H4 (cell line): ENCODE results near the gene SPAG16. TPM values are rescaled to one million over a fixed set of nuclear protein-coding genes. Genes with fewer than 3 reads are reported as not detected.

Experiments
- DNase-seq: peaks from one replicate; pipeline ENCODE4 v3.0.0-alpha.2; 2015; ENCODE audit warnings: low spot score
- total RNA-seq: library from RNA; depleted of rRNA; stranded (reverse); fragments of >200 nt; shearing (Covaris generic); gene quantifications from 2 replicates; pipeline ENCODE4 v1.2.3, GENCODE V29; 2014

SPAG16 gene
- total RNA-seq, 1 experiment from 2014 or later, result 24.8 TPM

GRCh38 chr2:213806125-213806726, 522.0 kb downstream of the SPAG16 start:
- DNase-seq, result peak; percentile 13

GRCh38 chr2:213816583-213816982, 532.3 kb downstream of the SPAG16 start:
- no peak for DNase-seq

DNA sequence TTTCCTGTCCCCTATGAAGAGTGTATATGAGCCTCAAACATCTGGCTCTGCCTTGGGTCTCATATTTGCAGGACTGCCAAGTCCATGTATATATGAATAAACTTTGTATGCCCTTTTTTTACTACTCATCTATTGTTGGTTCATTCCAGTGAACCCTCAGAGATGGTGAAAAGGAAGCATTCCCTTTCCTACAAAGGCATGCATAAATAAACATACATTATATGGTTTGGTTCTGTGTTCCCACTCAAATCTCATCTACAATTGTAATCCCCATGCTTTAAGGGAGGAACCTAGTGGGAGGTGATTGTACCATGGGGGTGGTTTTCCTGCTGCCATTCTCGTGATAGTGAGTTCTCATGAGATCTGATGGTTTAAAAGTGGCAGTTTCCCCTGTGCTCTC, 534.2 kb downstream of the SPAG16 start:
- DNase-seq, result peak; percentile 55

DNA sequence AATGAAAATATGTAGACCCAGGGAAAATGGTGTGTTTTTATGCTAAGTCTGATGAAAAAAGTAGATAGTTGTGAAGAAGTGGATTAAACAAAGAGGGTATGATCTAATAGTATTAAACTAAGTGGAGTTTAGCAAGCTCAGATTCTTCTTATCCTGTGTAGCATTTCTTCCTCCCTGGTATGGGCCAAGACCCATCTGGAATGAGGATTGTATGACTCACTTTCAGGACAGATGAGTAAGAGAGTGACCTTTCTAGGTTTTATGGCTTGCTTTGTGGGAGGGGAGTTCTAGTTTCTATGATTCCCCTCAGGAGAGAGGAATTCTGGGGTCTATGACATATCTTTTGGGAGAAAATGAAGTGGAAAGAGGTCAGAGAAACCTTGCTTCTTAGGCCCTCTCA, 550.1 kb downstream of the SPAG16 start:
- peak; percentile 34 for DNase-seq

DNA sequence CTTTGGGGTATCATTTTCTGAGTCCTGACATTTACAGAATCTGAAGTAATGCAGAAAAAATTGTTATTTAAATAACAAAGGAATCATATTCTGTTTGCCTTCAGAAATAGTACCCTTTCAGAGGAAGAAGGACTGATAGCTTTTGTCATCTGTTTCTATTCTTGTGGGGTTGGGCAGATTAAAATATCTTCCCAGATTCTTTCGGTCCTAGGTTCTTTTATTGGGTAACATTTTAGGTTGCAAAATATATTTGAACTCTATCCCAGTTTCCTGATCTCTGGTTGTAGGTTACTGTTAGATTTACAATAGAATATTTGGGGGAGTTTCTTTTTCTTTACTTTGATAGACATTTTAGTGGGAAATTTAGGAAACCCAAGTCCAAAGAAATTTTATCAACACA, 550.5 kb downstream of the SPAG16 start:
- no peak for DNase-seq

- no peak for DNase-seq
These were observed 562.6 kb downstream of the SPAG16 start for GRCh38 chr2:213846856-213847255.

DNA sequence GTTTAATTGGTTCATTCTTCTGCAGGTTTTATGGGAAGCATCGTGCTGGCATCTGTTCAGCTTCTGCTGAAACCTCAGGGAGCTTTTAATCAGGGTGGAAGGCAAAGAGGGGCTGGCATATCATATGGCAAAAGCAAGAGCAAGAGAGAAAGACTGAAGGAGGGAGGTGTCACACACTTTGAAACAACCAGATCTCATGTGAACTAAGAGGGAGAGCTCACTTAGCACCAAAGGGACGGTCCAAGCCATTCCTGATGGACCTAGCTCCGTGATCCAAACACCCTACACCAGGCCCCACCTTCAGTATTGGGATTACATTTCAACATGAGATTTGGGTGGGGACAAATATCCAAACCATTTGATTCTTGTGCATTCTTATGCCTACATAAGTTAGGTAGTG, 563.1 kb downstream of the SPAG16 start:
- no peak for DNase-seq

DNA sequence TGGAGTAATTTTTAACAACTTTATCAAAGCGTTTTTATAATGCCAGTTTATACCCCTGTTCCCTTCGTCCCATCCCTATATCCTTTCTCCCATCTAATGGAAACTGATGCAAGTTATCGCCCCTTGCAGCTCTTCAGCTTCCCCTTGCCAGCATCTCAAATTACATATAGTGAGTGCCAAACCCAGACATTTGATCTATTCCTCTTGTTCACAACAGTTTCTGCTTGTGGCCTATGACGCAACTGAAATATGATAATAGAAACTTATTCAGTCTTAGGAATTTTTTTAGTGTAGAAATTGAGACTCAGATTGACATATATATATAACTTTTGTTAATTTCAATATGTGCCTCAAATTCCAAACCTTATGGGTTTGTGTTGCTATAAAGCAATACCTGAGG, 564.4 kb downstream of the SPAG16 start:
- peak; percentile 7 for DNase-seq

DNA sequence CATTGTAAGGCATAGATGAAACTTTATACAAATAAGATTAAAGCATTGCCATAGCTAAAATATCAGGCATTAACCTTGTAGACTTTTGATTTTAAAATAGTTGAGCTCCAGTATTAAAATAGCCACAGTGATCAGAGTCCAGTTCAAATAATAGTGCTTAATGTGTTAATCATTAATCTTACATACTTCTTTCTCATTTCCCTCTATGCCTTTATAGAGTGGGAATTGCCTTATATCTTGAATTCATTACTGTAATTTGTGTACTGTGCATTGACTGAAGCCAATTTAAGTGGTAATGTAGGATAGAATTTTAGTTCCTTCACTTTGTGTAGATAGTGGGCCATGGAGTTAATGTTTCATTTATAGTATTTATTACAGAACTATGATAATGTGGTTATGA, 577.4 kb downstream of the SPAG16 start:
- no peak for DNase-seq

DNA sequence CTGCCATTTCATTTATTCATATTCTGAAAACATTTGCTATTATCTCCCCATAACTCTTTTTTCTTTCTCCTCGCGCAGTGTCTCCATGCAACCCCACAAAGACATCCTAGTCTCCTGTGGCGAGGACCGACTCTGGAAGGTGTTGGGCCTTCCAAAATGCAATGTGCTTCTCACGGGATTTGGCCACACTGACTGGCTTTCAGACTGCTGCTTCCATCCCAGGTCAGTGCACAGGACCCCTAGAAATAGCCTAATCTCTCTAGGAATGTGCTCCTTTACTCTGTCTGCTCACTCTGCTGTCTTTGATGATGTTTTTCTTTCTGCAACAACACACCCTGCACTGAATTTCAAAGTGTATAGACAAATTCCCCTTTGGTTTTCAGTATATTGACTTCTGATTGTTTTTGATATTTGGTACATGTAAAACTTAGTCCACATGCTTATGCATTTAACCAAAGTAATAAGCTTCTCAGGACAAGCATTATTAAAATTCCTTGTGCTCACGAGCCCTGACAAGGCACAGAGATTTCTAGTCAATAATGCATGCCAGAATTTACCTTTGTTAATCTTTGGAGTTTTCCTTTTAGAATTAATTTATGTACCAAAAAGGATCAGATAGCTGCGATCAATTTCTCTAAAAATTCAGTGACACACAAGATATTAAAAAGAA, 578.3 kb downstream of the SPAG16 start:
- no peak for DNase-seq

DNA sequence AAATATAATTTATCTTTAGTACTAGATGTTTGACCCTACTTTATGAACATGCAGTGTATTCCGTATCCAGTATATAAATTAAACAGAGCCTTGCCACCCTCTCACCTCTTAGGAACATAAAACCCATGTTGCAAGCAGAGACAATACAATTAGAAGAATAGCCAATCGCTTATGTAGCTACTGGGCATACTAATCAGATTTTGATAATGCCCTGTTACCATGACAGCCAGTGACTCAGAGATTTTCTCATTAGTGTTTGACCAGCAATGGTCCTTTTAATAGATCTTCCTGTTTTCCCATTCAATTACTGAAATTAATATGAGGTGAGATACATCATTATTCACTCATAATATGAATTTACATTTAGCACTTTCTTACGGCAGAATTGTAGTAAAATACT, 579.3 kb downstream of the SPAG16 start:
- DNase-seq, result no peak

- DNase-seq, result peak; percentile 42
These were observed 584.3 kb downstream of the SPAG16 start for GRCh38 chr2:213868526-213868925.

- no peak for DNase-seq
These were observed 601.2 kb downstream of the SPAG16 start for GRCh38 chr2:213885485-213885884.

GRCh38 chr2:213914510-213914909, 630.2 kb downstream of the SPAG16 start:
- DNase-seq, result no peak

DNA sequence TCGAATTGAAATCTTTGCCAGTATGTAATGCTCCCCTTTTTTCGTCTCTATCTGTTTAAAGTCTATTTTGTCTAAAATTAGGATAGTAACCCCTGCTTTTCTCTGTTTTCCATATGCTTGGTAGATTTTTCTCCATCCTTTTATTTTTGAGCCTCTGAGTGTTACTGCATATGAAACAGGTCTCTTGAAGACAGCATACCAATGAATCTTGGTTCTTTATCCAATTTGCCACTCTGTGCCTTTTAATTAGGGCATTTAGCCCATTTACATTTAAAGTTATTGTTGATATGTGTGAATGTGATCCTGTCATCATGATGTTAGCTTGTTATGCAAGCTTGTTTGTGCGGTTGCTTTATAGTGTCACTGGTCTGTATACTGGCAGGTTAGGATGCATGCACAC, 635.8 kb downstream of the SPAG16 start:
- DNase-seq, result no peak

DNA sequence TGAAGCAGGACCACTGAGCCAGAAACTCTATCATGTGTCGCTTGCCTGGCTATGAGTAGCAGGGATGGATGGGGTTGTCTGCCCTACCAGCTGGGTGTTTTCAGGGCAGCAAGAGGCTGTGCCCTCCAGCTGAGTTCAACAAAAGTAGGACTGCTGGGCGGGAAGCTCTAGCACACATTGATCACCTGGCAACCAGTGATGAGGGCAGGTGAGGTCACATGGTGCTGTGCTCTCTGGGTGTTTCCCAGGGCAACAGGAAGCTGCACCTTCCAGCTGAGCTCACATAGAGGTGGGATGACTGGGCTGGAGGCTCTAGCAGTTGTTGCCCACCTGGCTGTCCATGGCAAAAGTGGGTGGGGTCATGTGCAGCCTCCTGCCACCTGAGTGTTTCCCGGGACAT, 639.3 kb downstream of the SPAG16 start:
- DNase-seq, result no peak

DNA sequence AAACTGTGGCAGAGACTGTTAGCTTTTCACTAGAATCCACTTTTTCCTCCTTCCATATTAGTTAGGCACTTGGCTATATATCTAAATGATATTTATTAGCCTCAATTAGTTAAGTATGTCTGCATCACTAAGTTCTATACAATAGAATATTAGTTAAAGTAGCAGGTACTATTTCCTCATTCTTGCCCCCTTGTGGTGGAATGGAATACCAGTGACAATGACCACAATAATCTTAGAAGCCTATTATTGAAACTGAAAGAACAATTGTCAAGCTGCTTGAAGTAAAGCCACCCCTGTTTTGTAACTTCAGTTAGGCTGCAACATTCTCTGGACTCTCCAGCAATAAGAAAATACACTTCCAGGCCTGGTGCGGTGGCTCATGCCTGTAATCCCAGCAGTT, 650.3 kb downstream of the SPAG16 start:
- peak; percentile 7 for DNase-seq

GRCh38 chr2:213958086-213958485, 673.8 kb downstream of the SPAG16 start:
- no peak for DNase-seq

DNA sequence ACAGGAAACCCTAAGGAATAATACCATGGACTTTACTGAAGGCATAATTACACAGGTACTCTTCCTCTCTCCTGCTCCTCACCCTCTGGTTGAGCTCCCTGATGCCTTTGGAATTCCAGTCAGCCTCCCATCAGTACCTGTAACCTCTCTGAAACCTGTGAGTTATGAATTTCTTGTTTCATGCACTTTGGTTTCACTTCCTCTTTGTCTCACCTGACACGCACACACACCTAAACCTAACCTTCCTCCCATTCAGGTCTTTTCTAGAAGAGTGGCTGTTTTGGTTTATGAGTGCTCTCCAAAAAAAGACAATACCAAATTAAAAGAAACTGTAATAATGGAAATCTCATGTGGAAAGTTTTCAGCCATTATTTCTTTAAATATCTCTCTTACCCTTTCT, 675.3 kb downstream of the SPAG16 start:
- DNase-seq, result no peak

DNA sequence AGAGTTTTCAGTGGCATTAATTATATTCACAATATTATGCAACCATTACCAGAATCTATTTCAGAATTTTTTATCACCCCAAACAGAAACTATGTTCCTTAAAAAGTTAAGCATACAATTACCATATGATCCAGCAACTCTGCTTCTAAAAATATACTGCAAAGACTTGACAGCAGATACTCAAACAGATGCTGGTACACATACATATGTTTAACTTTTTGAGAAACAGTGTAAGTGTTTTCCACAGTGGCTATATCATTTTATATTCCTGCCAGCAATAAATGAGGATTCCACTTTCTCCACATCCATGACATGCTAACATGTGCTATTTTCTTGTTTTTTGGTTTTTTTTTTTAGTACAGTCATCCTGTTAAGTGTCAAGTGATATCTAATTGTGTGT, 687.3 kb downstream of the SPAG16 start:
- DNase-seq, result no peak

GRCh38 chr2:213980883-213981282, 696.6 kb downstream of the SPAG16 start:
- DNase-seq, result no peak

- no peak for DNase-seq
These were observed 704.9 kb downstream of the SPAG16 start for GRCh38 chr2:213989207-213989606.

GRCh38 chr2:213991453-213992108, 707.3 kb downstream of the SPAG16 start:
- DNase-seq, result no peak
